ENCODE data around the gene PLK3.
"Not testable (repeated sequence)": the region's sequence is repeated elsewhere in the genome, so short reads cannot be mapped to it uniquely, and the experiment has no call there.

PLK3 gene

DNA sequence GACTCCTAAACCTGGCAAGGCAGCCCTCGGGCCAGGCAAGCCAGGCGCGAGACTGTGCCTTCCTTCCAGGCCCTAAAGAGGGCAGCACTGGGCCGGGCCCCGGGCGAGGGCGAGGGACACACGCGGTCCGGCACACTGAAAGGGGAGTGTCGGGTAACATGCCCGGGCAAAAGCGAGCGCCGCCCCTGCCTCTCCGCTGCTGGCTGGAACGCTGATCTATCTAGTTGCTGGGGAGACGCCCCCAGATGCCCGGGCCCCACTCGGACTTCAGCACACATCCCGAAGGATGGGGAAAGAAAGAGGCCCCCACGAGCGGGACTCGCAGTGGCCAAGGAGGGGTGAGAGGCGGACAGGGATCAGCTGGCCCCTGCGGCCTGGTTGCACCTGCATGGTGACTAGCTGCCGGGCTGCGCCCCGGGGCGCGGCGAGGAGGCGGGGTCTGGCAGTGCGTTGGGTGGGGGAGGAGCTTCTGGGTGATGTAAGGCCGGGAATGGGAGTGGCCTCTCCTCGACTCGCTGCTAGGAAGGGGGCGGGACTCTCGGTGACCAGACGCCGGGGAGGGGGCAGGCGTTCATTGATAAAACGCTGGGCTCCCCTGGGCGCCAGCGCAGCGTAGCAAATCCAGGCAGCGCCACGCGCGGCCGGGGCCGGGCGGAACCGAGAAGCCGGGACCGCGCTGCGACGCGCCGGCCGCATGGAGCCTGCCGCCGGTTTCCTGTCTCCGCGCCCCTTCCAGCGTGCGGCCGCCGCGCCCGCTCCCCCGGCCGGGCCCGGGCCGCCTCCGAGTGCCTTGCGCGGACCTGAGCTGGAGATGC is at the start of gene PLK3:
Gene PLK3, plus strand, starts transcription at position 608 of the 815 bp plus-strand sequence. Its CDS starts 87 bp downstream, at position 695.
- DNase-seq: peak; percentile 95

DNA sequence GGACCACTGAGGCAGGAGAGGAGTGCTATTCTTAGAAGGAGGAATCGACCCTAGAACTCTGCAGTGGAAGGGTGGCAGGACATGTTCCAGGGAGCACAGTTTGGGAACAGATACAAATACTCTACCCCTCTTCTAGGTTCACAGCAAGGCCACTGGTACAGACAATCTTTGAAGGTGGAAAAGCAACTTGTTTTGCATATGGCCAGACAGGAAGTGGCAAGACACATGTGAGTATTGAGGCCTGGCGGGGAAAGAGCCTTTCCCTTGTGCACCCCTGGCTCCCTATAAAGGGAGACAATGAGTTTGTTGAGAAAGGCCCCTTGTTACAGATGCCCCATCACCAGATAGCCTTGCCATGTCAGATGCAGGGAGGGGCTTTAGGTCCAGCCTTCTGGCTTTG is 42.8 kb upstream of the PLK3 start:
- no peak for DNase-seq

DNA sequence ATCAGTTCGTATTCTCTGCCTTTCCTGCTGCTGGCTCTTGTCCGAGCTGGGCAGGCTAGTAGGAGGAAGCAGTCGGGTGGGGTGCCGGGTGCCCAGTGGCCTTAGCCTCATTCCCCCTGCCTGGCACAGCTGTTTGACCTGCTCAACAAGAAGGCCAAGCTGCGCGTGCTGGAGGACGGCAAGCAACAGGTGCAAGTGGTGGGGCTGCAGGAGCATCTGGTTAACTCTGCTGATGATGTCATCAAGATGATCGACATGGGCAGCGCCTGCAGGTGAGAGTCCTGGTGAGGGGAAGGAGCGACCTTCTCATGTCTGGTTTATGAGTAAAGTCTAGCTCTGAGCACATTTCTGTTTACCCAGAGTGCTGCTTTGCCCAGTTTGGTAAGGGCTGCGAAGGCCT is 41.1 kb upstream of the PLK3 start:
- DNase-seq: no peak

DNA sequence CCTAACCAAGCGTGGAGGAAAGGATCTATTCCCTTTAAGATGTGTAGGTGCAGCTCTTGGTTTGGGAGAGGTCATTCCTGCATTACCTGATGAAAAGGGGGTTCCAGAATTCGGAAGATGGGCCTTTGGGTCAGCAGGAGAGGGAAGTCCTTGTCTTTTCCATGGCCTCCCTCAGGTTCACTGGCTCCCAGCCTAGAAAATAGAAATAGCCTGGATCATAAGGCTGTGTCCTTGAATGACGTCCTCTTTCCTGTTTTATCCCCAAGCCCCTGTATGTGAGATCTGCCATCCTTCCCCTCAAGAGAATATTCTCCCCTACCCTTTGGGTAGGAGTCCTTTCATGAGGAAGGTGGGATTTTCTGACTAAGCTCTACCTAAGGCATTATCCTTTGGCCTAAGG is 39.3 kb upstream of the PLK3 start:
- no peak for DNase-seq

DNA sequence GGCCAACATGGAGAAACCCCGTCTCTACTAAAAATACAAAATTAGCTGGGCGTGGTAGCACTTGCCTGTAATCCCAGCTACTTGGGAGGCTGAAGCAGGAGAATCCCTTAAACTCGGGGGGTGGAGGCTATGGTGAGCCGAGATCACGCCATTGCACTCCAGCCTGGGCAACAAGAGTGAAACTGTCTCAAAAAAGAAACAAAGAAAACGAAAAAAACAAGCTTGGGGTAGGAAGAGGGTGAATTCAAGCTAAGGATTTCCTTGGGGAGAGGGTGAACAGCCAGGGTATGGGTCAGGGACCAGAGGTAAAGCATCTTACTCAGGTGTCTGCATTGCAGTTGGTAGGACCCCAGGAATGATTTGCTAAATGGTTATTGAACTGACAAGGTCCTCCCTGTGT is 33.8 kb upstream of the PLK3 start:
- not testable (repeated sequence) for DNase-seq

DNA sequence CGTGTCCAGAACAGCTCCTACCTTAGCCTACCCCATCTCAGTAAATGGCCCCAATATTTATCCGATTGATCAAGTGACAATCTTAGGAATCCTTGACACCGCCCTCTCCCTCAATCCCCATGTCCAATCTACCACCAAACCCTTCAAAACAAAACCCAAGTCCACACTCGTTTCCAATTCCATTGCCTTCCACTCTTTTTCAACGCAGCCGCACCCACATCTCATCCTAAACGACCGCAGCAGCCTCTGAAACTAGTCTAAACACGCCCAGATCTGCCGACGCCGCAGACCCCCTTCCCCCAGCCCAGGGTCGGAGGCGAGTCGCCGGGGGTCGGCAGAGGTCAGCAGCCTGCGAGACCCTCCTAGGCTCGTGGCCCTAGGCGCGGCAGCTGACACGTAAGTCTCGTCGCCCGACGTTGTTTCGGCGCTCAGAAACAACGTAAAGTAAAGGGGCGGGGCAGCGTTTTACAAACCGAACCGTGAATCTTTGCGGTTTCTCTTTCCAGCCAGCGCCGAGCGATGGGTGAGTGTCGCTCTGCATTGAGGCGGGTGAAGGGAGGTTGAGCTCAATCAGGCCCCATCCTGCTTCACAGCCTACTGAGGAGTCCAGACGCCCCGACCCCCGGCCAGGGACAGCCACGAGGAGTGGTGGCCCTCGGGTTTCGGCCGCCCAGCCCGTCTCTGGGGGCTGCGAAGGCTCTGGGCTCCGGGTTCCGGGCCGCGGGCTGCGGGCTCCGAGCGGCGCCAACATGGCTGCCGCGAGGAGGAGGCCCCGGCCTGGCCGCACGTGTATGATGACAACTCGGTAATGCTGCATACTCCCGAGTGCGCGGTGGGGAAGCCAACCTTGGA is 24.9 kb upstream of the PLK3 start, which contains the start of gene RPS8:
Gene RPS8, plus strand, starts transcription at position 463 of the 852 bp plus-strand sequence. Its CDS starts 57 bp downstream, at position 520.
- peak; percentile 94 for DNase-seq

DNA sequence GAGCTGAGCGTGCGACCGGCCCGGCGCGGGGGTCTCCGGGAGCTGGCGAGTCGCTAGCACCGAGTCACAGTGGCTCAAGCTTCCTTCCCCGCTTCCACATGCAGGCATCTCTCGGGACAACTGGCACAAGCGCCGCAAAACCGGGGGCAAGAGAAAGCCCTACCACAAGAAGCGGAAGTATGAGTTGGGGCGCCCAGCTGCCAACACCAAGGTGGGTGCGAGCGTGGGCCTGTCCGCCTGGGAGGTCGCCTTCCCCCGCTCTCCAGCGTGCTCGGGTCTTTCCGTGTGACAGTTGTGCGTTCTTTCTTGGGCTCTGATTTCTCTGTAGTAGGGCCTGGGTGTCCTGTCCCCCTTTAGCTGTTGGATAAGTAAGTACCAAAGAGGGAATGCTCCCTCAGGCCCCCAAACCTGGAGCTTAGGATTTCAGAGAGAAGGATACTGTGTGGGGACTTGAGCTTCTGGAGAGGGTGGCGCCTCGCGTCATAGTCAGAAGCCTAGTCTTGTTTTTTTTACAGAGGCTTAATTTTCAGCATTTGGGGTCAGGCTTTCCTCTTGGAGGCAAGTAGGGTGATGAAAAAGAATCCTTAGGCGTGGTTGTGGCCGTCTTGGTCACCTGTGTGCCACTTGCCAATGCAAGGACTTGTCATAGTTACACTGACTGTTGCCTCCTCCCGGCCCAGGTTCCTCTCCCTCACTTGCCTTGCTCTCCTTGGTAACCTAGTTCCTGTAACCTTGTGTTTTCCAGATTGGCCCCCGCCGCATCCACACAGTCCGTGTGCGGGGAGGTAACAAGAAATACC is 24.0 kb upstream of the PLK3 start:
- DNase-seq: no peak

DNA sequence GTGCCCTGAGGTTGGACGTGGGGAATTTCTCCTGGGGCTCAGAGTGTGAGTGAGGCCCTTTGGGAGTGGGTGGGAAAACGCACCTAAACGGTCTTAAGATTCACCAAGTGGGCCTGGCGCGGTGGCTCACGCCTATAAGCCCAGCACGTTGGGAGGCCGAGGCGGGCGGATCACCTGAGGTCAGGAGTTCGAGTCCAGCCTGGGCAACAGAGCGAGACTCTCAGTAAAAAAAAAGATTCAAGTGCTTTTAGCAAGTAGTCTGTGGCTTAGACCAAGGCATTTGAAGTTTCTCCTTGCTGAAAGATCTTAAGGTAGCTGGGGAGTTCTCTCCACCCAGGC is 23.5 kb upstream of the PLK3 start:
- no peak for DNase-seq

DNA sequence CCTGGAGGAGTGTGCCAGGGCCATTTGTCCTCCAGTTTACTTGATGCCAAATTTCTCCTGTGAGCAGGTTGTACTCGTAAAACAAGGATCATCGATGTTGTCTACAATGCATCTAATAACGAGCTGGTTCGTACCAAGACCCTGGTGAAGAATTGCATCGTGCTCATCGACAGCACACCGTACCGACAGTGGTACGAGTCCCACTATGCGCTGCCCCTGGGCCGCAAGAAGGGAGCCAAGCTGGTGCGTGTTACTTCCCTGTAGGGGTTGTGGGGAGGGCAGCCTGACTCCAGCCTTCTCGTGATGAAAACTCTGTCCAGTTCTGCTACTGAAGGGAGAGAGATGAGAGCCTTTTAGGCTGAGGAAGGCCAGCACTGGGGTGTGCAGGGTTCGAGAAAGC is 22.6 kb upstream of the PLK3 start:
- no peak for DNase-seq

DNA sequence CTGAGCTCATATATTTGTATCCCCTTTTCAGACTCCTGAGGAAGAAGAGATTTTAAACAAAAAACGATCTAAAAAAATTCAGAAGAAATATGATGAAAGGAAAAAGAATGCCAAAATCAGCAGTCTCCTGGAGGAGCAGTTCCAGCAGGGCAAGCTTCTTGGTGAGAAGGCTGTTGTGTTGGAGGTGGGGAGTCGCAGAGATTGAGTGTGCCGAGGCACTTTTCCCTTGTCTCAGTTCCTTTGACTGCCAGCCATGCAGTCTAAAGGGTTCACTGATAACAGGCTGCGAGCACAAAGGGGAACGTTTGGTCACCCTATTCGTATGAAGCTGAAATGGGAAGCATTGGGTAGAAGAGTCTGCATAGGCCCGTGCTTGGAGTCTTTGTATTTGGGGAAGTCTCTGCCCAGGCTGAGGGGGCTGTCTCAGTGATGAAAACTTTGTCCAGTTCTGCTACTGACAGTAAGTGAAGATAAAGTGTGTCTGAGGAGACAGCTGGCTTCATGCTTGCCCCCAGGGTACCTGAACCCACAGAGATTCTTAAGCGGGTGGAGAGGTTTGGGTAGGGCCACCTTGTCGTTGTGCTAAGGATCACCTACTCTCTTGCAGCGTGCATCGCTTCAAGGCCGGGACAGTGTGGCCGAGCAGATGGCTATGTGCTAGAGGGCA is 22.1 kb upstream of the PLK3 start:
- no peak for DNase-seq

DNA sequence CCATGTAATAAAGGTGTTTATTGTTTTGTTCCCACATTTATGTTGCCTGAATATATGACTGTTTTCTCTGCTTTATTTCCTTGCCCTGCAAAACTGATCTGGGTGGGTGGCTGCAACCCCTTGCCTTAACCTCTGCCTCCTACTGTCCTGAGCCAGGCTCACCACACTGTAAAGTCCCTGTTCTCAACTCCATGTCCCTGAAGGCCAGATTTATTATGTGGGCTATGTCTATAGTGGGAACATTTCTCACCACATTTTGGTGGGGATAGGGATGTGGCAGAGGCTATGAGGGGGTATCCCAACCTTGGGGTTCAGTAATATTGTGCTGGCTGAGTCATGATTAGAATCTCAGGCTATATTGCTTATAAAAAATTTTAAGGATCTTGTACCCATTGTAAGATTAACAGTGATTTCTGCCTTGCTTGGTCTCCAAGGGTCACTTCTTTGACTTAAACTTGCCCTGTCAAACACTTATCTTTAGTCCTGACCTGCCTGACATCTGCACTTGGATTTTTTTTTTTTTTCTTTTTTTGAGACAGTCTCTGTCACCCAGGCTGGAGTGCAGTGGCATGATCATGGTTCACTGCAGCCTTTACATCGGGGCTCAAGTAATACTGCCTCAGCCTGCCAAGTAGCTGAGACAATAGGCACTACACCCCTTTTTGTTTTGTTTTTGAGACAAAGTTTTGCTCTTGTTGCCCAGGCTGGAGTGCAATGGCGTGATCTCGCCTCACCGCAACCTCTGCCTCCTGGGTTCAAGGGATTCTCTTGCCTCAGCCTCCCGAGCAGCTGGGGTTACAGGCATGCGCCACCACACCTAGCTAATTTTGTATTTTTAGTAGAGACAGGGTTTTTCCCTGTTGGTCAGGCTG is 21.2 kb upstream of the PLK3 start:
- DNase-seq: no peak

DNA sequence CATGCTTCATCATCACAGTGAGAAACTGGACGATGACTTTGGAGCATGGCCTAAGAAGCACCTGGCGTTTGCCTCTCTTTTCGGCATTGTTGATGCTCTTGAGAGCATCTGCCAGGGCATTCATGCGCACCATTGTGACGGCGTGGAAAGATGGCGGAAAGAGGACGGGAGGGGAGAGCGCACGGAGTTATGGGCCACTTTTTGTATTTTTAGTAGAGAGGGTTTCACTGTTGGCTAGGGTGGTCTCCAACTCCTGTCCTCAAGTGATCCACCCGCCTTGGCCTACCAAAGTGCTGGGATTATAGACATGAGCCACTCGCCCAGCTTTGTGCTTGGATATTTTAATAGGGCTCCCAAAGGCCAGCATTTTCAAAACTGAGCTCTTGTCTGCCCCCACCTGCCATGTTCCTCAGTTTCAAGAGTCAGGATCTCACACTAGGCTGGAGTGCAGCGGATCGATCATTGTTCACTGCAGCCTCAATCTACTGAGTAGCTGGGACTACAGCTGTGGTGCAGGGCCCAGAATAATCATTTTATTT is 19.5 kb upstream of the PLK3 start:
- DNase-seq: no peak

DNA sequence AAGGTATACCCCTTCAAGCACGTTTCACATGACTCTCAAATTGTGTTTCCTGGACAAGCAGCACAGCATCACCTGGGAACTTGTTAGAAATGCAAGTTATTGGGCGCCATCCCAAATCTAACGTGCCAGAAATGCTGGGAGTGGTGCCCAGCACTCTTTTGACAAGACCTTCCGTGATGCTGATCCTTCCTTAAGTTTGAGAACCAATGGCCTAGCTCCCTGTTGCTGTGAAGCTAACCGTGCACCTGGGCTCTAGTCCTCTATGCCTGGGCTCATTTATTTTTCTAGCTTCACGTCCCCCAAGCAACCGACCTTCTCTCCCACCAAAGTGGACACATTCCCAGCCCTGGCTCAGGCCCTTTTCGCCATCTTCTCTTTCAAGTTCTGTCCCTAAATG is 16.5 kb upstream of the PLK3 start:
- no peak for DNase-seq

DNA sequence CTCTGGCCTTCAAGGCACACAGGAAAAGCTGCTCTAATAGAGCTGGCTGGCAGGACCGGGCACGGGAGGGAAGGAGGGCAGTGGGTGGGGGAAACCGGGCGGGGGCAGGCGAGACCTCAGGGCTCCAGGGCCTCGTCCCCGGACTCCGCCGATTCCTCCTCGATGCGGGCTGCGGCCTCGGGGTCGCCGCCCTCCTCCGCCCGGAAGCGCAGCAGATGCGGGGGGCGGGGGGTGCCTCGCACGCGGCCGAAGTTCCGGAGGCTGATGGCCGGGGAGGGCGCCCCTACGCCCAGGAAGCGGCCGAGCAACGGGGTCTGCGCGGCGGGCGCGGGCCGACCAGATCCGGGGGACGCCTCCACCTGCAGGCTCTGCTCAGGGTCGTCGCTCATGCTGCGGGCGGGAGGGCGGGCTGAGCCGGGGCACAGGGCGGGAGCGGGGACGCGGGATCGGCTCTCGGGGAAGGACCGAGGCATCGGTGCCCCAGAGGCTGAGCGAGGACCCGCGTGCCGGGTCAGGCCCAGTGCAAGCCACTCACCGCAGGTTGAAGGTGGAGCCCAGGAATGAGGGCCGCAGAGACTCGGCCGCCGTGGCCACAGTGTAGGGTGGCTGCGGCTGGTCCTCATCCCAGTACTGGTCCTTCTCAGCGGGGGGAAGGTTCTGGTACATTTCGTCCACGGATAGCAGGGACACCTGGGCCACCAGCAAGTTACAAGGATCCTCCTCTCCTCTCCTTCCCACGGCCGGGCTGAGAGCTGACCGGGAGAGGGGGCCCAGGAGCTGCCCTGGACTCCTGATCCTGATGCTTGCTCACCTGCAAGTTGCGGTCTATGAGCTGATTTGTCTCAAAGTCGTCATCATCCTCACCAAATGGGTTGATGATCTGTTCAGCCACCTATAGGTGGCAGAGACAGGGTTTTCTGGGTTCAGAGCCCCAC is 15.8 kb upstream of the PLK3 start:
- peak; percentile 31 for DNase-seq

DNA sequence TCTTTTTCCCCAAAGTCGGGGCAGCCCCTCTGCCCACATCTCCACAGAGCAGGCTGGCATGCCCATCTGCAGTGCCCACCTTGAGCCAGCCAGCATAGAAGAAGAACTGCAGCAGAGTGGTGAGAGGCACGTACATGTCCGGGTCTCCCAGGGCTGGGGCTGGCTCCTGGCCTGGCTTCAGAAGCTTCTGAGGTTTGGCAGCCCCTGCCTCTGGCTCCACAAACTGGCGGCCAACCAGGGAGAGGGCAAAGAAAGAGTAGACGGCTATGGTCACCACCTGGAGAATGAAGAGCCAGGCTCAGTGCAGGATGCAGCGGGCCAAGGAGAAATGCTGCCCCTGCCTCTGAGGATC is 15.2 kb upstream of the PLK3 start:
- no peak for DNase-seq

DNA sequence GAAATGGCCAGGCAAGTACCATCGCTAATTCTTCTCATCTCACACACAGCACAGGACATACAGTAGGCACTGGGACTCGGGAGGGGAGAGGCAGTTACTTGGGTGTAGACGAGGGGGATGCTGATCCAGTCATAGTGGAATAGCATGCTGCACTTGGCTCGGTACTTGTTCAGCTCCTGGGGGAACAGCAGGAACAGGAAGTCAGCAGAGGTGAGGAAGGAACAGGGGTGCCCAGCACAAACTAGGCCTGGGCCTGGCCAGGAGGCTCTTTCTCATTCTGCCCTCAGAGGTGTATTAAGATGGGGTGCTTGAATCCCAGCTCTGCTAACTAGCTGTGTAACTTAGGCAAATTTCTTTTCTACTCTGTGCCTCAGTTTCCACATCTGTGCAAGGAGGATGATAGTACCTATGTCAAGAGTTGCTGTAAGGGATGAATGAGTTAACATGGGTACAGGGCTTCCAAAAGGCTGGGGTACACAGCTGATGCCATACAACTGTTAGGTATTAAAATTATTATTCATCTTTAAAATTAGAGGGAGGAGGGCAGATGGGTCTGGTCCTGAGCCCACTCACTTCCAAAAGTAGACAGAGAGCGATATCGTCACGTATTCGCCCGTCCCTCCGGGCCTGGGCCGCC is 14.6 kb upstream of the PLK3 start:
- DNase-seq: no peak

DNA sequence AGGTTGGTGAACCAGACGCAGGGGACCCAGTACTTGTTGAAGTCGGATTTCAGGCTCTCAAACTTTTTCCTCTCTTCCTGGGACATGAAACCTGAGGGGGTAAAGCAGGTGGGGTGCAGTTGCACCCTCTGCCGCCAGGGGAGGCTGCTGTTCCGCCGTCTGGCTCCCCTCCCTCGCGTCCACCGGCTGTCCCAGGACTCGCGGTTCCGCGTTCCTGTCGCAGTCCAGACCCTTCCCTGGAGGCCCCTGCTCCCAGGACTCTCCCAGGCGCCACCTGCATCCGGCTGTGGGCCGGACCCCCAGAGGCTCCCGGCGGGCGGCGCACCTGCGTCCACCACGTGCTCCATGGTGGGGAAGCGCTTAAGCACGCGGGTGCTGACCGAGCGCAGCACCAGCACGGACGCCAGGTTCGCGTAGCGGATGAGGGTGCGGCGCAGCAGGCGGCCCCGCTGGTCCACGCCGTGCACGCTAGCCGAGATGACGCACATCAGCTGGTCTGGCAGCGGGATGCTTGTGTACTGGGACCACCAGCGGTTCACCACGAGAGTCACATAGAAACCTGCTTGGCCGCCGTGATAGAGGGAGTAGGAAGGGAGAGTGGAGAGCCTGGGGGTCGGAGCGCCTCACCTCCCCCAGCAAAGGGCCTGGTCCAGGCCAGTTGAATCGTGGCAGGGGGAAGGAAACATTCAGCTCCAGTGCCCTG is 13.9 kb upstream of the PLK3 start:
- no peak for DNase-seq

DNA sequence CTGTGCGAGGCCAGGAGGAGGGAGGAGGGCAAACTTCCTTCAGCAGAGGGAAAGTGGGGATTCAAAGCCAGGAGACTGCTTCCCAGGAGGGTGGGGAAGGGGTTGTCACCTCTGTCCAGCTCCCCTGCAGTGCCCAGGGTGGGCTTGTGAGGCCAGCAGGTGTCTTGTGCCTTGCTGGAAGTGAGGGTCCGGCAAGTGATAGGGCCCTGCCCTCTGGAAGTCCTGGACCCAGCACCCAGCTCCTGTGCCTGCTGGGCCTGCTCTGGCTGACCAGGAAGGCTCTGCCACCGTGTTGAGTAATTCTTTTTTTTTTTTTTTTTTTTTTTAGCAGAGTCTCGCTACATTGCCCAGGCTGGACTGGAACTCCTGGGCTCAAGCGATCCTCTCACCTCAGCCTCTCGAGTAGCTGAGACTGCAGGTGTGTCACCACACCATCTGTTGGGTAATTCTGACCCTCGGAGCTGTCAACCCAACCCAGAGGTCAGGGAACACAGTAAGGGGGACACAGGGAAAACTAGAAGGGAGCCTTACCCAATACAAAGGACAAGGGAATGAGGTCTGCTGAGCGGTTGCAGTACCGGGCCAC is 13.2 kb upstream of the PLK3 start:
- DNase-seq: no peak

DNA sequence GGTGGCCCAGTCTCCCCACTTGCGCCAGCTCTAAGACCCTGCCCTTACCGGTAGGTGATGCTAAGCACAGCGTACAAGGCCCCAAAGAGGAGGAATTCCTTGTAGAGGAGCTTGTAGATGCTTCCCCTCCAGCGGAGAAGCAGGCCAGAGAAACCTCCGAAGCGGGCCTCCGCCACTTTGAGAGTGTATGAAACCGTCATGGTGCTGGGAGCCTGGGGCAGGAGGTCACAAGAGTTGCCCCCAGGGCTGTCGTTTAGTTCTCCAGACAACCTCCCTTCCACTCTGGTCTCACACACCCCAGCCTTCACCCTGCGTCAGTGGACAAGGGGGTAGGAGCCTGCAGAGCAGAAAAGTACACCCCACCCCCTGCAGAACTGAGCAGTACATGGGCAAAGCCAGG is 12.7 kb upstream of the PLK3 start:
- no peak for DNase-seq
